Body of pancreas (tissue), 4 donors: Measurements from ENCODE around the gene CNR1.

Experiments used
- POLR2A ChIP-seq, 3 donors: fragments of 450-650 bp; IDR thresholded peaks; one replicate each; pipeline ENCODE4 v1.6.1; 2016; ENCODE audit warnings: antibody characterized with exemption in 3 of 3, mild to moderate bottlenecking in 2 of 3
- TF ChIP-seq, protein P1 (sequence below), 7 experiments: fragments of 450-650 bp in 4 of 7; fragments of 200-600 bp in 3 of 7; sonication (generic) in 3 of 7; IDR thresholded peaks; one replicate each; pipeline ENCODE4 v1.5.1; 2016 to 2019; ENCODE audit warnings: antibody characterized with exemption in 7 of 7

DNA sequence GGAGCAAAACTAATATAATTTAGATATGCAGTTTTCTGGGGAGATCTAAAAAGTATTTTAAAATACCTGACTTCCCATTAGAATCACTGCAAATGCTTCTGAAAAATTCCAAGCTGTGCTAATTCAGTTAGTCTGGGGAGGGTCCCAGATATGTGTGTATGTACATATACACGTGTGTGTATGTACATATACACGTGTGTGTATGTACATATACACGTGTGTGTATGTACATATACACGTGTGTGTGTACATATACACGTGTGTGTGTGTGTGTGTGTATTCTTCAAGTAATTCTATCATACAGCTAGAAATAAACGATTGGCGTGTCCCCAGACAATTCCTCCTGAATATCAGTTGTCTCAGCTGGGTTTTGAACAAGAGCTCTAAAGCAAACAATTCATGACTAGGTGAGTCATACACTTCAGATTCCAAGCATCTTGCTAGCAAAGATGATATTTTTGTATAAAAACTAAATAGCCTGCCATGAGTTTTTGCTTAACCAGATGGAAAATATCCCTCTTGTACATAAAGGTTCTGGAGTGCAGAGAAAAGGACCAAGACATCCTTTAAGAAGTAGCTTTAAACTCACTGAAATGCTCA lies 60.3 kb downstream of the CNR1 start:
- TF ChIP-seq POLR2A (IDR thresholded peaks at IDR 0.05) = no peak
- TF ChIP-seq, protein P1, sequence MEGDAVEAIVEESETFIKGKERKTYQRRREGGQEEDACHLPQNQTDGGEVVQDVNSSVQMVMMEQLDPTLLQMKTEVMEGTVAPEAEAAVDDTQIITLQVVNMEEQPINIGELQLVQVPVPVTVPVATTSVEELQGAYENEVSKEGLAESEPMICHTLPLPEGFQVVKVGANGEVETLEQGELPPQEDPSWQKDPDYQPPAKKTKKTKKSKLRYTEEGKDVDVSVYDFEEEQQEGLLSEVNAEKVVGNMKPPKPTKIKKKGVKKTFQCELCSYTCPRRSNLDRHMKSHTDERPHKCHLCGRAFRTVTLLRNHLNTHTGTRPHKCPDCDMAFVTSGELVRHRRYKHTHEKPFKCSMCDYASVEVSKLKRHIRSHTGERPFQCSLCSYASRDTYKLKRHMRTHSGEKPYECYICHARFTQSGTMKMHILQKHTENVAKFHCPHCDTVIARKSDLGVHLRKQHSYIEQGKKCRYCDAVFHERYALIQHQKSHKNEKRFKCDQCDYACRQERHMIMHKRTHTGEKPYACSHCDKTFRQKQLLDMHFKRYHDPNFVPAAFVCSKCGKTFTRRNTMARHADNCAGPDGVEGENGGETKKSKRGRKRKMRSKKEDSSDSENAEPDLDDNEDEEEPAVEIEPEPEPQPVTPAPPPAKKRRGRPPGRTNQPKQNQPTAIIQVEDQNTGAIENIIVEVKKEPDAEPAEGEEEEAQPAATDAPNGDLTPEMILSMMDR (IDR thresholded peaks at IDR 0.05) = no peak
